HepG2 (cell line): ENCODE results near the gene TTLL13. TPM values are rescaled to one million over a fixed set of nuclear protein-coding genes. Genes with fewer than 3 reads are reported as not detected.

Experiments
- AGO2 ChIP-seq: fragments of 200-400 bp; formaldehyde crosslinking; optimal IDR thresholded peaks from 2 replicates; pipeline ENCODE3; 2017; ENCODE audit warnings: mild to moderate bottlenecking, low read depth, low read length, moderate library complexity
- CC2D1A ChIP-seq: sonication (generic); formaldehyde crosslinking; IDR thresholded peaks from 2 replicates; pipeline ENCODE4 v1.8.1; 2023; ENCODE audit warnings: mild to moderate bottlenecking, missing genetic modification reagents
- HNRNPLL ChIP-seq: fragments of 200-400 bp; formaldehyde crosslinking; IDR thresholded peaks from 2 replicates; pipeline ENCODE4 v1.6.1; 2017; ENCODE audit warnings: mild to moderate bottlenecking, low read depth, low read length; ENCODE audit not compliant: poor library complexity, severe bottlenecking
- ISL2 ChIP-seq: sonication (generic); formaldehyde crosslinking; IDR thresholded peaks from 2 replicates; pipeline ENCODE4 v1.5.0; 2020; ENCODE audit warnings: missing genetic modification reagents
- PAX8 ChIP-seq: sonication (generic); formaldehyde crosslinking; IDR thresholded peaks from 2 replicates; pipeline ENCODE4 v1.8.0; 2022; ENCODE audit warnings: mild to moderate bottlenecking, missing genetic modification reagents, borderline replicate concordance
- RBAK ChIP-seq: sonication (generic); formaldehyde crosslinking; IDR thresholded peaks from 2 replicates; pipeline ENCODE4 v1.5.1; 2020; ENCODE audit warnings: mild to moderate bottlenecking, missing genetic modification reagents
- REPIN1 ChIP-seq: sonication (generic); formaldehyde crosslinking; IDR thresholded peaks from 2 replicates; pipeline ENCODE4 v1.8.0; 2022; ENCODE audit warnings: missing genetic modification reagents, low read depth, mild to moderate bottlenecking, borderline replicate concordance
- SMAD1 ChIP-seq: sonication (generic); formaldehyde crosslinking; IDR thresholded peaks from 2 replicates; pipeline ENCODE4 v1.4.0; 2020; ENCODE audit warnings: missing genetic modification reagents, low read depth, mild to moderate bottlenecking, borderline replicate concordance
- SMAD3 ChIP-seq: sonication (generic); formaldehyde crosslinking; IDR thresholded peaks from 2 replicates; pipeline ENCODE4 v1.4.0; 2020; ENCODE audit warnings: missing genetic modification reagents
- SP2 ChIP-seq: sonication (generic); formaldehyde crosslinking; IDR thresholded peaks from 2 replicates; pipeline ENCODE4 v1.5.1; 2020; ENCODE audit warnings: mild to moderate bottlenecking, missing genetic modification reagents
- YY1 ChIP-seq: IDR thresholded peaks from 2 replicates; pipeline ENCODE4 v1.6.1; 2011; ENCODE audit warnings: low read length, low read depth, moderate library complexity, mild to moderate bottlenecking; ENCODE audit not compliant: insufficient read depth, insufficient replicate concordance
- ZFP37 ChIP-seq: sonication (generic); formaldehyde crosslinking; IDR thresholded peaks from 2 replicates; pipeline ENCODE4 v1.4.0; 2020; ENCODE audit warnings: missing genetic modification reagents, borderline replicate concordance
- ZNF256 ChIP-seq: sonication (generic); formaldehyde crosslinking; conservative IDR thresholded peaks from 2 replicates; pipeline ENCODE4 v1.4.0; 2020; ENCODE audit warnings: missing genetic modification reagents
- ZNF749 ChIP-seq: sonication (generic); formaldehyde crosslinking; IDR thresholded peaks from 2 replicates; pipeline ENCODE4 v1.8.0; 2022; ENCODE audit warnings: mild to moderate bottlenecking, missing genetic modification reagents, moderate library complexity, borderline replicate concordance
- ZNF816 ChIP-seq: sonication (generic); formaldehyde crosslinking; IDR thresholded peaks from 2 replicates; pipeline ENCODE4 v1.8.0; 2022; ENCODE audit warnings: missing genetic modification reagents, mild to moderate bottlenecking, borderline replicate concordance
- ZSCAN30 ChIP-seq: sonication (generic); formaldehyde crosslinking; IDR thresholded peaks from 2 replicates; pipeline ENCODE4 v1.5.0; 2020; ENCODE audit warnings: mild to moderate bottlenecking, missing genetic modification reagents
- polyA plus RNA-seq, 8 experiments: library from polyadenylated mRNA; depleted of rRNA in 3 of 8; stranded (reverse) in 7 of 8; unstranded in 1 of 8; fragments of >200 nt; fragmentation: Illumina TruSeq in 4 of 8; extraction: Trizol in 4 of 8; gene quantifications; 2 replicates each; pipeline versions ENCODE4 v1.2.1 to v1.2.3, GENCODE V29; 2011 to 2016; ENCODE audit warnings: low read depth in 4 of 8, missing spikeins in 1 of 8, mixed read lengths in 1 of 8; ENCODE audit not compliant: insufficient read depth in 1 of 8
- total RNA-seq, 5 experiments: library from RNA; depleted of rRNA; stranded (reverse); fragments of >200 nt; fragmentation: Illumina TruSeq; extraction: Trizol; gene quantifications; 2 replicates each; pipeline ENCODE4 v1.2.3, GENCODE V29; 2016; ENCODE audit warnings: low read depth in 1 of 5
- TF ChIP-seq, protein P1 (sequence below): sonication (generic); formaldehyde crosslinking; IDR thresholded peaks from 2 replicates; pipeline ENCODE4 v1.8.0; 2022; ENCODE audit warnings: mild to moderate bottlenecking, missing genetic modification reagents, borderline replicate concordance
- TF ChIP-seq, protein P2 (sequence below): sonication (generic); formaldehyde crosslinking; IDR thresholded peaks from 2 replicates; pipeline ENCODE4 v1.9.0; 2021; ENCODE audit warnings: missing genetic modification reagents, borderline replicate concordance
- TF ChIP-seq, protein P3 (sequence below): sonication (generic); formaldehyde crosslinking; IDR thresholded peaks from 2 replicates; pipeline ENCODE4 v1.4.0; 2020; ENCODE audit warnings: mild to moderate bottlenecking, missing genetic modification reagents
- TF ChIP-seq, protein P4 (sequence below): sonication (generic); formaldehyde crosslinking; IDR thresholded peaks from 2 replicates; pipeline ENCODE4 v1.8.1; 2023; ENCODE audit warnings: missing genetic modification reagents, inconsistent platforms, borderline replicate concordance
- TF ChIP-seq, protein P5 (sequence below): sonication (generic); formaldehyde crosslinking; IDR thresholded peaks from 2 replicates; pipeline ENCODE4 v1.4.0; 2020; ENCODE audit warnings: mild to moderate bottlenecking, missing genetic modification reagents, borderline replicate concordance

TTLL13 gene
- total and polyA plus RNA-seq, 2 of the 13 experiments (the other 11 are each of a cell fraction or from before 2014, with no cell fraction given) = 0.07 to 0.29 TPM

DNA sequence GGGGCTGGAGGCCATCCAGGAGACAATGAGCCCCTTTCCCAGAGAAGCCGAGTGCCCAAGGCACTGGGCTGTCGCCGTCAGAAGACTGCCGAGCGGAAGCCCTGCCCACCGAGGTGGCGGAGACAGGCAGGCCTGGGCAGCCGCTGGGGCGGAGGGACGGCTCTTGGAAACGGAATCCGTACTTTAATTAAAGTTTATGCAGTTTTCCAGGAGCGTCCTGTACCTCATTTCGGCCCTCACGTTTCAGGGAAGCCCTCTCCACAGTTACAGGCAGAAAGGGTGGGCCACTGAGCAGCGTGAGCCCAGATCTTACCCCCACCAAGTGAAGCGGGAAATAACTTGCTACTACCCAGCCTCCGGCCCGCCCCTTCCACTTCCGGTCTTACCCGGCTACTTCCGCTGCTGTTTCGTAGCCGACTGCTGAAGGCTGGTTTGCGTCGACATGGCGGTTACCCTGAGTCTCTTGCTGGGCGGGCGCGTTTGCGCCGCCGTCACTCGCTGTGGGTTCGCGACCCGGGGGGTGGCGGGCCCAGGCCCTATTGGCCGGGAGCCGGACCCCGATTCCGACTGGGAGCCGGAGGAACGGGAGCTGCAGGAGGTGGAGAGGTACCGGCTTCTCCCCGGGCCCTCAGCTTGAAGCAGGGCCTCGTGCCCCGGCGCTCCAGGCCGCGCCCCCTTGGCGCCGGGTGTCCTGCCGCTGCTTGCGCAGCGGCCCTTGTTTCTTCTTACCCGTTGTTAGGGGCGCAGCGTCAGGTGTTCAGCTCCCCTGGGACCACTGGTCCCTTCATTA lies 16.1 kb downstream of the TTLL13 start, which contains the start of gene NGRN (continued):
- TF ChIP-seq YY1 = peak; percentile 89
- TF ChIP-seq RBAK = 0 out of 2 replicates have a peak, but pooled peaks have one; percentile 13
- peak; percentile 81 for TF ChIP-seq SP2 (CRISPR knock-in tag)
- TF ChIP-seq ZFP37 (CRISPR knock-in tag) = peak; percentile 92; the same call in 1 of the 2 replicates
- no peak for TF ChIP-seq ZNF816 (CRISPR knock-in tag)
- TF ChIP-seq, protein P1, sequence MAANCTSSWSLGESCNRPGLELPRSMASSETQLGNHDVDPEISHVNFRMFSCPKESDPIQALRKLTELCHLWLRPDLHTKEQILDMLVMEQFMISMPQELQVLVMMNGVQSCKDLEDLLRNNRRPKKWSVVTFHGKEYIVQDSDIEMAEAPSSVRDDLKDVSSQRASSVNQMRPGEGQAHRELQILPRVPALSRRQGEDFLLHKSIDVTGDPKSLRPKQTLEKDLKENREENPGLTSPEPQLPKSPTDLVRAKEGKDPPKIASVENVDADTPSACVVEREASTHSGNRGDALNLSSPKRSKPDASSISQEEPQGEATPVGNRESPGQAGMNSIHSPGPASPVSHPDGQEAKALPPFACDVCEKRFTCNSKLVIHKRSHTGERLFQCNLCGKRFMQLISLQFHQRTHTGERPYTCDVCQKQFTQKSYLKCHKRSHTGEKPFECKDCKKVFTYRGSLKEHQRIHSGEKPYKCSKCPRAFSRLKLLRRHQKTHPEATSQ (CRISPR knock-in tag) = 0 out of 2 replicates have a peak, but pooled peaks have one; percentile 30
- TF ChIP-seq, protein P2, sequence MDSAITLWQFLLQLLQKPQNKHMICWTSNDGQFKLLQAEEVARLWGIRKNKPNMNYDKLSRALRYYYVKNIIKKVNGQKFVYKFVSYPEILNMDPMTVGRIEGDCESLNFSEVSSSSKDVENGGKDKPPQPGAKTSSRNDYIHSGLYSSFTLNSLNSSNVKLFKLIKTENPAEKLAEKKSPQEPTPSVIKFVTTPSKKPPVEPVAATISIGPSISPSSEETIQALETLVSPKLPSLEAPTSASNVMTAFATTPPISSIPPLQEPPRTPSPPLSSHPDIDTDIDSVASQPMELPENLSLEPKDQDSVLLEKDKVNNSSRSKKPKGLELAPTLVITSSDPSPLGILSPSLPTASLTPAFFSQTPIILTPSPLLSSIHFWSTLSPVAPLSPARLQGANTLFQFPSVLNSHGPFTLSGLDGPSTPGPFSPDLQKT = no peak
- TF ChIP-seq, protein P3, sequence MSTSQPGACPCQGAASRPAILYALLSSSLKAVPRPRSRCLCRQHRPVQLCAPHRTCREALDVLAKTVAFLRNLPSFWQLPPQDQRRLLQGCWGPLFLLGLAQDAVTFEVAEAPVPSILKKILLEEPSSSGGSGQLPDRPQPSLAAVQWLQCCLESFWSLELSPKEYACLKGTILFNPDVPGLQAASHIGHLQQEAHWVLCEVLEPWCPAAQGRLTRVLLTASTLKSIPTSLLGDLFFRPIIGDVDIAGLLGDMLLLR (CRISPR knock-in tag) = peak; percentile 68
- TF ChIP-seq, protein P4, sequence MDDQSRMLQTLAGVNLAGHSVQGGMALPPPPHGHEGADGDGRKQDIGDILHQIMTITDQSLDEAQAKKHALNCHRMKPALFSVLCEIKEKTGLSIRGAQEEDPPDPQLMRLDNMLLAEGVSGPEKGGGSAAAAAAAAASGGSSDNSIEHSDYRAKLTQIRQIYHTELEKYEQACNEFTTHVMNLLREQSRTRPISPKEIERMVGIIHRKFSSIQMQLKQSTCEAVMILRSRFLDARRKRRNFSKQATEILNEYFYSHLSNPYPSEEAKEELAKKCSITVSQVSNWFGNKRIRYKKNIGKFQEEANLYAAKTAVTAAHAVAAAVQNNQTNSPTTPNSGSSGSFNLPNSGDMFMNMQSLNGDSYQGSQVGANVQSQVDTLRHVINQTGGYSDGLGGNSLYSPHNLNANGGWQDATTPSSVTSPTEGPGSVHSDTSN (CRISPR knock-in tag) = 0 out of 2 replicates have a peak, but pooled peaks have one; percentile 60
- TF ChIP-seq SMAD1 = no peak
- TF ChIP-seq HNRNPLL = peak; percentile 97
- TF ChIP-seq ISL2 (CRISPR knock-in tag) = peak; percentile 67
- 0 out of 2 replicates have a peak, but pooled peaks have one; percentile 64 for TF ChIP-seq SMAD3 (CRISPR knock-in tag)
- TF ChIP-seq ZNF256 (CRISPR knock-in tag) = no peak
- peak; percentile 87 for TF ChIP-seq ZNF749
- TF ChIP-seq PAX8 (CRISPR knock-in tag) = 0 out of 2 replicates have a peak, but pooled peaks have one; percentile 70
- TF ChIP-seq REPIN1 (CRISPR knock-in tag) = peak; percentile 84
- TF ChIP-seq, protein P5, sequence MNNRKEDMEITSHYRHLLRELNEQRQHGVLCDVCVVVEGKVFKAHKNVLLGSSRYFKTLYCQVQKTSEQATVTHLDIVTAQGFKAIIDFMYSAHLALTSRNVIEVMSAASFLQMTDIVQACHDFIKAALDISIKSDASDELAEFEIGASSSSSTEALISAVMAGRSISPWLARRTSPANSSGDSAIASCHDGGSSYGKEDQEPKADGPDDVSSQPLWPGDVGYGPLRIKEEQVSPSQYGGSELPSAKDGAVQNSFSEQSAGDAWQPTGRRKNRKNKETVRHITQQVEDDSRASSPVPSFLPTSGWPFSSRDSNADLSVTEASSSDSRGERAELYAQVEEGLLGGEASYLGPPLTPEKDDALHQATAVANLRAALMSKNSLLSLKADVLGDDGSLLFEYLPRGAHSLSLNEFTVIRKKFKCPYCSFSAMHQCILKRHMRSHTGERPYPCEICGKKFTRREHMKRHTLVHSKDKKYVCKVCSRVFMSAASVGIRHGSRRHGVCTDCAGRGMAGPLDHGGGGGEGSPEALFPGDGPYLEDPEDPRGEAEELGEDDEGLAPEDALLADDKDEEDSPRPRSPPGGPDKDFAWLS = no peak
- TF ChIP-seq CC2D1A (CRISPR knock-in tag) = no peak
- peak; percentile 84 for TF ChIP-seq AGO2
- 0 out of 2 replicates have a peak, but pooled peaks have one; percentile 32 for TF ChIP-seq ZSCAN30 (CRISPR knock-in tag)
